ENCODE data around the gene SOS2.
A peak's percentile ranks its signal among the peaks of the same experiment; 100 is the strongest.

The SOS2 gene

GRCh38 chr14:50231475-50232275 lies at the start of gene SOS2:
SOS2 (minus strand) TSS chr14:50231578; CDS start chr14:50231283, 295 bp downstream.
- DNase-seq, result peak; percentile 53 to 77 (median 60)

GRCh38 chr14:50272498-50272897 lies 41.1 kb upstream of the SOS2 start:
- no peak for DNase-seq

GRCh38 chr14:50270932-50271331 lies 39.6 kb upstream of the SOS2 start:
- DNase-seq, result no peak

GRCh38 chr14:50265029-50265428 lies 33.7 kb upstream of the SOS2 start:
- no peak for DNase-seq

GRCh38 chr14:50263321-50263720 lies 31.9 kb upstream of the SOS2 start:
- DNase-seq, result no peak

GRCh38 chr14:50262865-50263264 lies 31.5 kb upstream of the SOS2 start:
- DNase-seq, result no peak

GRCh38 chr14:50260511-50260910 lies 29.1 kb upstream of the SOS2 start:
- DNase-seq, result no peak

GRCh38 chr14:50260072-50260471 lies 28.7 kb upstream of the SOS2 start:
- no peak for DNase-seq

- no peak for DNase-seq
Observed at GRCh38 chr14:50257732-50258131, 26.4 kb upstream of the SOS2 start.

GRCh38 chr14:50254248-50254647 lies 22.9 kb upstream of the SOS2 start:
- DNase-seq, result no peak

GRCh38 chr14:50249136-50249775 lies 17.9 kb upstream of the SOS2 start:
- no peak for DNase-seq

GRCh38 chr14:50247245-50247644 lies 15.9 kb upstream of the SOS2 start:
- no peak for DNase-seq

GRCh38 chr14:50242566-50243310 lies 11.4 kb upstream of the SOS2 start:
- DNase-seq, result no peak

- no peak for DNase-seq
Observed at GRCh38 chr14:50242096-50242495, 10.7 kb upstream of the SOS2 start.

GRCh38 chr14:50237427-50237826 lies 6.0 kb upstream of the SOS2 start:
- DNase-seq, result no peak

GRCh38 chr14:50233951-50234250 lies 2.5 kb upstream of the SOS2 start:
- DNase-seq, result no peak

GRCh38 chr14:50233166-50233950 lies 2.0 kb upstream of the SOS2 start:
- DNase-seq, result no peak

- DNase-seq, result no peak
Observed at GRCh38 chr14:50232276-50232642, 881 bp upstream of the SOS2 start.

- peak in 3 of 4 experiments; percentile 5 to 23 (median 16) for DNase-seq
Observed at GRCh38 chr14:50230701-50231474, 490 bp downstream of the SOS2 start.

- no peak for DNase-seq
Observed at GRCh38 chr14:50230401-50230700, 1.0 kb downstream of the SOS2 start.

- DNase-seq, result no peak
Observed at GRCh38 chr14:50229681-50230080, 1.7 kb downstream of the SOS2 start.

- DNase-seq, result no peak
Observed at GRCh38 chr14:50228313-50228712, 3.1 kb downstream of the SOS2 start.

- DNase-seq, result no peak
Observed at GRCh38 chr14:50225974-50226297, 5.4 kb downstream of the SOS2 start.
